Pons (tissue), 1 donor: Measurements from ENCODE around the gene ZNF780B.
"Not testable (repeated sequence)": the region's sequence is repeated elsewhere in the genome, so short reads cannot be mapped to it uniquely, and the experiment has no call there.

ENCODE experiments used
- DNase-seq: peaks from one replicate; pipeline ENCODE4 v3.0.0-alpha.2; 2016; ENCODE audit warnings: low spot score

The ZNF780B gene

DNA sequence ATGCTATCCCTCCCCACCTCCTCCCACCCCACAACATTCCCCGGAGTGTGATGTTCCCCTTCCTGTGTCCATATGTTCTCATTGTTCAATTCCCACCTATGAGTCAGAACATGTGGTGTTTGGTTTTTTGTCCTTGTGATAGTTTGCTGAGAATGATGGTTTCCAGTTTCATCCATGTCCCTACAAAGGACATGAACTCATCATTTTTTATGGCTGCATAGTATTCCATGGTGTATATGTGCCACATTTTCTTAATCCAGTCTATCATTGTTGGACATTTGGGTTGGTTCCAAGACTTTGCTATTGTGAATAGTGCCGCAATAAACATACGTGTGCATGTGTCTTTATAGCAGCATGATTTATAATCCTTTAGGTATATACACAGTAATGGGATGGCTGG lies 18.0 kb downstream of the ZNF780B start:
- DNase-seq = not testable (repeated sequence)

- DNase-seq = no peak
Observed at GRCh38 chr19:40035996-40036395, 20.0 kb downstream of the ZNF780B start.

DNA sequence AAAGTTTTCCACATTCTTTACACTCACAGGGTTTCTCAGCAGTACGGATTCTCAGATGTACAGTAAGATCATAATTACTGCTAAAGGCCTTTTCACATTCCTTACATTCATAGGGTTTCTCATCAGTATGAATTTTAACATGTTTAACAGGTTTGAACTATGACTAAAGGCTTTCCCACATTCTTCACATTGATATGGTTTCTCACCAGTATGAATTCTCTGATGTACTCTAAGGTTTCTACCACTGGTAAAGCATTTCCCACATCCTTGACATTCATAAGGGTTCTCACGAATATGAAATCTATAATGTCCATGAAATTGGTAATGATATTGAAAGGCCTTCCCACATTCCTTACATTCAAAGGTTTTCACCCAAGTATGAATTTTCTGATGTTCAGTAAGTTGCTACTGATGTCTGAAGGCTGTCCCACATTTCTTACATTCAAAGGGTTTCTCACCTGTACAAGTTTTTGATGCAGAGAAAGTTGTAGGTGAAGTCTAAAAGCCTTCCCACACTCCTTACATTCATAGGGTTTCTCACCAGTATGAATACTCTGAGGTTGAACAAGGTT lies 22.0 kb downstream of the ZNF780B start:
- DNase-seq = no peak

- no peak for DNase-seq
Observed at GRCh38 chr19:40026597-40026970, 29.4 kb downstream of the ZNF780B start.

GRCh38 chr19:40025938-40026596 lies 30.0 kb downstream of the ZNF780B start:
- no peak for DNase-seq

GRCh38 chr19:40023969-40024368 lies 32.1 kb downstream of the ZNF780B start:
- DNase-seq = no peak

- no peak for DNase-seq
Observed at GRCh38 chr19:40013991-40014390, 42.0 kb downstream of the ZNF780B start.

DNA sequence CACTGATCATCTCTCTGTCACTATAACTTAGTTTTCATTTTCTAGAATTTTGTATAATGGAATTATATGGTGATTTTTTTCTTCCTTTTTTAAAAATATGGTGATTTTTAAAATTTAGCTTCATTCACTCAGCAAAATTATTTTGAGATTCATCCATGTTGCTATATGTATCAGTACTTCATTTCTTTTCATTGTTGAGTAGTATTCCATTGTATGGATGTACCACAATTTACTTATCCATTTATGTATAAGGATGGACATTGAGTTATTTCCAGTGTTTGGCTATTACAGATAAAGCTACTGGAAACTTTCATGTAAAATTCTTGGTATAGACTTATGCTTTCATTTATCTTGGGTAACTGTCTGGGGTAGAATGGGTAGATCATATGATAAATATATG lies 46.4 kb downstream of the ZNF780B start:
- no peak for DNase-seq

- DNase-seq = no peak
Observed at GRCh38 chr19:40006273-40006691, 49.7 kb downstream of the ZNF780B start.

GRCh38 chr19:40005691-40006272 lies 50.2 kb downstream of the ZNF780B start:
- no peak for DNase-seq

DNA sequence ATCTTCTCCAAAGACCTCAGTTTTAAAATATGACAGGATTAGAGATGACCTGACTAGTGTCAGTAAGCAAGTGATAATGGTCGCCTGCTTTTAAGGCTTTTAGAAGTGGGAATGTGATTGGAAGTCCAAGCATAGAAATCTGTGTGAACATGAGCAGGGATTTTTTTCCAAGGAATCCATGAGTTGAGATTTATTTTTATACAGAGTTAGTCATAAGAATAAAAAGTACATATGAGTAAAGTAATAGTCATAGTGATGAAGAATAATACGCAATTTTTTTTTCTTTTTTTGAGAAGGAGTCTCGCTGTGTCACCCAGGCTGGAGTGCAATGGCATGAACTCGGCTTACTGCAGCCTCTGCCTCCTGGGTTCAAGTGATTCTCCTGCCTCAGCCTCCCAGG lies 57.5 kb downstream of the ZNF780B start:
- DNase-seq = no peak

GRCh38 chr19:39997638-39998216 lies 58.3 kb downstream of the ZNF780B start:
- no peak for DNase-seq

GRCh38 chr19:39996811-39997637 lies 59.0 kb downstream of the ZNF780B start, which contains the start of gene ZNF546:
TSS of gene ZNF546 (plus strand) at chr19:39997060. CDS start at chr19:39998327, 1,267 bp downstream.
- DNase-seq = peak; percentile 90

DNA sequence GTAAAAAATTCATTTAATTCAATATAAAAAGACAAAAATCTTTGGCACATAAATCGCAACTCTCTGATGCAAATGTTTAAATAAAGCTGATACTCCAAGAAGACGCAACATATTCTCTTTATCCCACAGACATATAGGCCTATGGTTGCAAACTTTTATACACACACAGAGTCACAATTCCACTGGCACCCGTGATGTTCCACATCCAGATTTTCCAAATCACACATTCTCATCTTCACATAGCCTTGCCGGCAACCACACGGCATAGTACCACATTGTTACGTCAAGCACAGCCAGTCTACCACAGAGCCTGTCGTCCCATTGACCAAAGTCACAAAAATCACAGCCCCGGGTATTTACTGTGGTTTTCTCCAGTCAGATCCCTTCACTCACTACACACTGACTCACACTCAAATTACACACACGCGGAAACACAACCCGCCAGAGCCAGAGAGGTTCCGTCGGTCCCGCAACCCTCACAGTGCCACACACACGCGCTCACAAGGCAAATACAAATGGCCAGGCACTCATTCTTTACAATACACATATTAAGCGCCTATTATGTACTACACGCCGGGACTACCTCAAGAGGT lies 59.7 kb downstream of the ZNF780B start:
- DNase-seq = no peak

DNA sequence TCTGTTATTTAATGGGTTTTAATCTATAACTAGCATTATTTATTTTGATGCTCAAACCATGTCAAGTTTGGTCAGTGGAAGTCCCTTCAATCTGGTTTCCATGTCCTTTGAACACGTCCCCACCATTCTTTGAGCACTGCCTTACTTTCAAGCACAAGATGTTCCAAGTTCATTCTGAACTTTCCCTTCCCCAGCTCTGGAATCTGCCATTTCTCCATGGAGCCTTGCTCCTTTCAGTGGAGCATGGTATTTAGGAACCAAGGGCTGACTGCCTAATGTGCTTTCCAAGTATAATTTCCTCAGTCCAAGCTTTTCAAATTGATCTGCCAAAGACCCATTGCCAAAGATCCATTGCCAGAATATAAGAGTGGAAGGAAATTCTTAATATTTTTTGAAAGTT lies 60.2 kb downstream of the ZNF780B start:
- DNase-seq = peak; percentile 12

- DNase-seq = no peak
Observed at GRCh38 chr19:39994361-39994760, 61.7 kb downstream of the ZNF780B start.

- no peak for DNase-seq
Observed at GRCh38 chr19:39993605-39994004, 62.4 kb downstream of the ZNF780B start.

DNA sequence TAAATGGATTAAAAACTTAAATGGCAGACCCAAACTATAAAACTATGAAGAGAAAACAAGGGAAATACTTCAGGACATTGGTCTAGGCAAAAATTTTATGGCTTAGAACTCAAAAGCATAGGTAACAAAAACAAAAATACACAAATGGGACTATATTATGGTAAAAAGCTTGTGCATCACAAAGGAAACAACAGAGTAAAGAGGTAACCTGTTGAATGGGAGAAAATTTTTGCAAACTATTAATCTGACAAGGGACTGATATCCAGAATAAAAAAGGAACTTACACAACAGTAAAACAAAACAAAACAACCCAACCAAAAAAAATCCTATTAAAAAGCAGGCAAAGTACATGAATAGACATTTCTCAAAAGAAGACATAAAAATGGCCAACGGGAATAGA lies 68.4 kb downstream of the ZNF780B start:
- DNase-seq = no peak

DNA sequence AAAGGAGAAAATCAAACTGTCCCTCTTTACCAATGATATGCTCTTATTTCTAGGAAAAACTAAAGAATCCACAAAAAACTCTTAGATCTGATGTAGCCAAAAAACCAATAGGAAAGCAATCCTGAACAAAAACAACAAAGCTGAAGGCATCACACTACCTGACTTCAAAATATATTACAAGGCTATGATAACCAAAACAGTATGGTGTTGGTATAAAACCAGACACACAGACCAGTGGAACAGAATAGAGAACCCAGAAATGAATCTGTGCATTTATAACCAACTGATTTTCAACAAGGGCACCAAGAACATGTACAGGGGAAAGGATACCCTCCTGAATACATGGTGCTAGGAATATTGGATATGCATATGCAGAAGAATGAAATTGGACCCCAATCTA lies 68.9 kb downstream of the ZNF780B start:
- DNase-seq = no peak

- DNase-seq = no peak
Observed at GRCh38 chr19:39986643-39987042, 69.4 kb downstream of the ZNF780B start.

DNA sequence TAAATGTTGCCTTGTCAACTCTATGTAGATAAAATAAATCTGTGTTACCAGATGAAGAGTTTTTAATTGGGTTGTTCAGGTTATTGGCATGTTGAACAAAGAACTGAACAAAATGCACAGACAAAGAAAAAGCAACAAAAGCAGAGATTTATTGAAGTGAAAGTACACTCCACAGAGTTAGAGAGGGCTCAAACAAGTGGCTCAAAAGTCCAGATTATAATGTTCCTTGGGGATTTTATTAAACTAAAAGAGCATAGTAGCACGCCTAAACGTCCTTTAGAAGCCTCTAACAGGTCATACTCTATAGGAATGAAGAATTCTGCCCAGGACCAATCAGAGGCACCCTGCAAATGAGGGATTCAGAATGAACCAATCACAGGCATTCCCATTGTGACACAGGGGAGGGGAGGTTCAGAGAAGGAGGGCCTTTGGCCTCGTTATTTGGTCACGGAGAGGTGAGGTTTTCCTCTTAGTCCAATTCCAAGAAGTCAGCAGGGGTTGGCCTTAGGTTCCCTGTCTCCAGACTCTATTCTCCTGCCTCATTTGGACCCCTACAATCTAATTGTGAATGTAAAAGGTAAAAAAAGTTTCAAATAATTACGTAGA lies 72.2 kb downstream of the ZNF780B start:
- DNase-seq = no peak

DNA sequence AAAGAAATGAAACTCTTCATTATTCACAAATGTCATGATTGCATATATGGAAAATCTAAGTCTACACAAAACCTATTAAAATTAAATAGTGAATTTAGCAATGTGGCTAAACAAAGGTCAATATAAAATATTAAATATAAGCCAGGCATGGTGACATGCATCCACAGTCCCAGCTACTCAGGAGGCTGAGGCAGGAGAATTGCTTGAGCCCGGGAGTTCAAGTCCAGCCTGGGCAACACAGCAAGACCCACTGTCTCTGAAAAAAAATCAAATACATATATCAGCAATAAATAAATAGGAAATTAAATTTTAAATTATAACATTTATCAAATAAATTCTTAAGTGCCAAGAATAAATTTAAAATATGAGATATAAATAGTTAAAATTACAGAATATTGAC lies 73.1 kb downstream of the ZNF780B start:
- no peak for DNase-seq
